GM10266 (cell line): ENCODE measurements around the gene SPDYE6.
A peak's percentile ranks its signal among the peaks of the same experiment; 100 is the strongest.

Experiments
- DNase-seq: peaks from one replicate; pipeline ENCODE4 v3.0.0; 2012; ENCODE audit errors: extremely low spot score
- CTCF ChIP-seq: IDR thresholded peaks from 2 replicates; pipeline ENCODE4 v1.5.1; 2012; ENCODE audit warnings: mild to moderate bottlenecking, low read depth; ENCODE audit not compliant: control insufficient read depth, insufficient read depth; ENCODE audit errors: missing control alignments

SPDYE6 gene

GRCh38 chr7:102319671-102320070 lies 36.6 kb downstream of the SPDYE6 start:
- DNase-seq, result peak; percentile 18
- TF ChIP-seq CTCF, result no peak

GRCh38 chr7:102318482-102318971 lies 37.7 kb downstream of the SPDYE6 start:
- no peak for TF ChIP-seq CTCF
- DNase-seq, result peak; percentile 22

GRCh38 chr7:102317231-102318059 lies 38.8 kb downstream of the SPDYE6 start:
- DNase-seq, result peak; percentile 37
- peak; percentile 16 for TF ChIP-seq CTCF

GRCh38 chr7:102313997-102314780 lies 42.1 kb downstream of the SPDYE6 start:
- no peak for TF ChIP-seq CTCF
- no peak for DNase-seq

GRCh38 chr7:102312317-102312716 lies 43.9 kb downstream of the SPDYE6 start:
- DNase-seq, result no peak
- TF ChIP-seq CTCF, result no peak

- no peak for DNase-seq
- no peak for TF ChIP-seq CTCF
These were observed 45.8 kb downstream of the SPDYE6 start for GRCh38 chr7:102310414-102310815.
